SJCRH30 (cell line): ENCODE data around the gene ZNF618. TPM values are rescaled to one million over a fixed set of nuclear protein-coding genes. Genes with fewer than 3 reads are reported as not detected.

Experiments used
- DNase-seq, 2 experiments: peaks; one replicate each; pipeline ENCODE4 v3.0.0-alpha.2; 2015 to 2020
- H3K27ac ChIP-seq: fragments of 250-450 bp; sonication (Bioruptor Pico); 2 replicates; pipeline ENCODE4 v1.5.1; 2020; ENCODE audit warnings: mild to moderate bottlenecking, moderate library complexity
- H3K27me3 ChIP-seq: fragments of 250-450 bp; sonication (Bioruptor Pico); 2 replicates; pipeline ENCODE4 v1.5.1; 2020; ENCODE audit warnings: mild to moderate bottlenecking, moderate library complexity
- H3K36me3 ChIP-seq: fragments of 250-450 bp; sonication (Bioruptor Pico); 2 replicates; pipeline ENCODE4 v1.5.1; 2020; ENCODE audit warnings: mild to moderate bottlenecking, moderate library complexity
- H3K4me1 ChIP-seq: fragments of 250-450 bp; sonication (Bioruptor Pico); 2 replicates; pipeline ENCODE4 v1.5.1; 2020; ENCODE audit warnings: mild to moderate bottlenecking, moderate library complexity
- H3K4me3 ChIP-seq: fragments of 250-450 bp; sonication (Bioruptor Pico); 2 replicates; pipeline ENCODE4 v1.5.1; 2020; ENCODE audit warnings: mild to moderate bottlenecking, moderate library complexity
- H3K9me3 ChIP-seq: fragments of 250-450 bp; sonication (Bioruptor Pico); replicated peaks from 2 replicates; pipeline ENCODE4 v1.5.1; 2020; ENCODE audit warnings: mild to moderate bottlenecking, moderate library complexity
- total RNA-seq: library from RNA; depleted of rRNA; stranded (reverse); fragments of >200 nt; shearing (Covaris generic); gene quantifications from 2 replicates; pipeline ENCODE4 v1.2.3, GENCODE V29; 2014

ZNF618 gene
- total RNA-seq, 1 experiment from 2014 or later: 19.3 TPM

DNA sequence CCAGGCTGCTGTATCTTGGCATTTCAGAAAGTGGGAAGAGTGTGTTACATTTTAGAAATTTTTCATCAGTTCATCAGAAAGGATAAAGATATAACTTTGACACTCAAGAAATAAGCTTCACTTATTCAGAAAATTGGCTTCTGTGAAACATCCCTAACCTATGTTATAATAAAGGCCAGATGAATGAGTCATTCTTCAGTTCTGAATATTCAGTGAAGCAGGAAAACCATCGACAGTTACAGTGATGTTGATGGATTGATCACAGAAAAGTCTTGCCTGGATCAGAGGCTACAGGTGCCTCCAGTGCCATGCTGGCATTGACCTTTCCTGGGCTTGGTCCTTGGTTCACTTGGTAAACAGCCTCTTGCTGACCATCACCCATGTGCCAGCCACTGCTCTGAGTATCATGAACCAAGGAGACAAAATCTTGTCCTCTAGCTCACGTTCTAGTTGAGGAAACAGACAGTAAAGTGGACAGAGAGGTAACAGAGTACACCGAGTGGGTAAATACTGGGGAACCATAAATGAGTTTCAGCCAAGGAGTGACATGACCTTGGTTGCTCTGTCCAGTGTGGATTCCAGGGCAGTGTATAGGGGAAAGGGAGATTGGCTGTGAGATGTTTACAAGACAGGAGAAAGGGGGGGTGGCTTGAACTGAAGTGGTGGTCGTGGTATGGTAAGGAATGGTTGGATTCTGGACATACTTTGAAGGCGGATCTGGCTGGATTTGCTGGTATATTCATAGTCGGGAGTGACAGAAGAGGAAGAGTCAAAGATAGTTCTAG lies 103.4 kb downstream of the ZNF618 start:
- H3K36me3 ChIP-seq: no peaks in the 10 kb centered on the region
- no peak for DNase-seq

DNA sequence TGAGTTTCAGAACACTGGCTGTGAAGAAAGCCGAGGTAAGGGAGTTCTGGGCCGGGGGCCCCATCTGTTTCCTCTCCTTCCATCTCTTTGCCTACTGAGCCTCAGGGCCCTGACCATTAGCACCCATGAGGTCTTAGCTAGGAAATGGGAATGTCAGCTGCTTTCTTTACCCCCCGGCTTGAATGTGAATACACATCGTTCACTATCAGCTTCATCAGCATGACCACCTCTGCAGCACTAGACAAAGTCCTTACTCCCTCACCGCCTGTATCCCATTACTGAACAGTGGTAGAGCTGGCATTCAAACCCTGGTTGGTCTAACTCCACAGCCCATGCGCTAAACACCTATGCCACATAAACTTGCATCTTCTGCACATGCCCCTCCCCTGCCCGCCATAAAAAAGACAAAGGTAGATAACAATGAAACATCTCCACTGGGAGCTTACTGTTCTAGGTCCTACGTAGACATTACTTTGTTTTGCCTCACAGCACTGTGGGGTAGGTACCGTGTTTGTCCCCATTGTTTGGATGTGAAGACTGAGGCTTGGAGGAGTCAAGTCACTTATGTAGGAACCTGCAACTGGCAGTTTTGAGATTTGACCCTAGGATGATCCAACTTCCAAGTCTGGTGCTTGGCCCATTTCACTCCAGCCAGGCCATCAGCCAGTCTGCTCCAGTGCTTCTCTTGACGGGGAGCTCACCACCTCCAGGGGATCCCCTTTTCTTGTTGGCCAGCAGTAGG lies 108.7 kb downstream of the ZNF618 start:
- Histone ChIP-seq H3K4me3 (no peak overlapping the region), H3K27ac (no peak overlapping the region), H3K9me3 (no peaks in the 10 kb centered on the region), H3K27me3 (no peaks in the 10 kb centered on the region), H3K36me3 (peaks cover 3% of the 10 kb centered on the region; the same call in 1 of the 2 replicates), H3K4me1 (peaks cover 39% of the 10 kb centered on the region)
- no peak for DNase-seq

More for the DNA sequence above, 103.4 kb downstream of the ZNF618 start:
- peaks cover 3% of the 10 kb centered on the region for H3K4me1 ChIP-seq
- H3K27me3 ChIP-seq: no peaks in the 10 kb centered on the region
- H3K27ac ChIP-seq: no peak overlapping the region
- no peak overlapping the region for H3K4me3 ChIP-seq
- no peaks in the 10 kb centered on the region for H3K9me3 ChIP-seq

DNA sequence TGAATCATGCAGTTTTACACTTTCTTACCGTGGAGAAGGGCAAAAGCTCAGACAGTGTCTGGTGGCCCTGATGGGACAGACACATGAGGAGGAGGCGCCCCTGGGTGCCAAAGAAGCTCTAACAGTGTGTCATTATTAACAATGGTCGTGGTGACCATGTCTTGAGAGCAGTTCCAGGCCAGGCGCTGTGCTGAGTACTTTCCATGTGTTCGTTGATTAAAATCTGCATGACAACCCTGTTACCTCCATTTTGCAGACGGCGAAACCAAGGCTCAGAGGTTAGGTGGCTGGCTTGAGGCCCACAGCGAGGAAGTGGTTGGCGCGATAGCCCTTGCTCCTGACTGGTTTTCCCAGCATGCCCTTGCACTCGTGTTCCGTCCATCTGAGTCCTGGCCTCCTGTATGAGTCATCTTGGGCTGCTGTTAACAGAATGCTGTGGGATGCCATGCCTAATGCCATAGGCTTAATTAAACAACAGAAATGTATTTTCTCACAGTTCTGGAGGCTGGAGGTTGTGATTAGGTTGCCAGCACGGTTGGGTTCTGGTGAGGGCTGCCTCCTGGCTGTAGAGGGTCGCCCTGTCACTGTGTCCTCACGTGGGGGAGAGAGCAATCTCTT lies 110.0 kb downstream of the ZNF618 start:
- peaks cover 11% of the 10 kb centered on the region for H3K36me3 ChIP-seq
- no peaks in the 10 kb centered on the region for H3K27me3 ChIP-seq
- DNase-seq: peak; percentile 35 to 49
- H3K27ac ChIP-seq: peak overlapping the region; percentile 46
- H3K4me1 ChIP-seq: peaks cover 45% of the 10 kb centered on the region
- no peaks in the 10 kb centered on the region for H3K9me3 ChIP-seq
- no peak overlapping the region for H3K4me3 ChIP-seq

DNA sequence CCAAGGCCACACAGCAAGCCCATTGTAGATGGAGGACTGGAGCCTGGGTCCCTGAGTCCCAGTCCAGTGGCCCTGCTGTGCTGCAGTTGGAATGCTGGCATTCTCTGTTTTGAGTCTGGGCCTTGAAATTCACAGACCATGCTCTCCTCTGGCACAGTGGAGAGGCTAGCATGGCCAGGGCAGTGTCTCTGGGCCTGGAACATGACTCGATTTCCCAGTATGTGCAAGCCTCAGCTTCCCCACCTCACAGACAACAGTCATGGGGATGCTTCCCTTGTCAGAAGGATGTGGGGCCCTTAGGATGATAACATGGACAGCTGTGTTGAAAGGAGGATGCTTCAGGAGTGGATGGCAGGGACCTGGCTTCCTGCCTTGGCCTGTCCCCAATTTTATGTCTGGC lies 110.8 kb downstream of the ZNF618 start:
- no peak for DNase-seq
- H3K27ac ChIP-seq: peak overlapping the region; percentile 46; the same call in 1 of the 2 replicates
- H3K4me3 ChIP-seq: no peak overlapping the region
- peaks cover 45% of the 10 kb centered on the region for H3K4me1 ChIP-seq
- H3K27me3 ChIP-seq: no peaks in the 10 kb centered on the region
- H3K9me3 ChIP-seq: no peaks in the 10 kb centered on the region
- H3K36me3 ChIP-seq: peaks cover 11% of the 10 kb centered on the region

DNA sequence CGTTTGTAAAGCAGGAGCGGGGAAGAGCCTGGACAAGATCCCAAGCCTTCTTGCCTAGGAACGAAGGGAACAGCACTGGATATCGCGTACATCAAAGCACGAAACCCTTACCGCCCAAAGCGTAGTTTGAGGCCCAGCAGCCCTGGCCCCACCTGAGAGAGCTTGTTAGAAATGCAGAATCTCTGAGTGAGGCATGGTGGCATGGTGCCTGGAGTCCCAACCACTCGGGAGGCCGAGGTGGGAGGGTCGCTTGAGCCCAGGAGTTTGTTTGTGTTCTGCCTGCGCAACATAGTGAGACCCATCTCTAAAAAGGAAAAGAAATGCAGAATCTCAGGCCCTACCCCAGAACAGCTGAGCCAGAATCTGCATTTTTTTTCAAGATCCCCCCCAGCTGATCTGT lies 111.4 kb downstream of the ZNF618 start:
- Histone ChIP-seq H3K4me1 (peaks cover 45% of the 10 kb centered on the region), H3K4me3 (no peak overlapping the region), H3K27ac (no peak overlapping the region), H3K9me3 (no peaks in the 10 kb centered on the region), H3K27me3 (no peaks in the 10 kb centered on the region), H3K36me3 (peaks cover 11% of the 10 kb centered on the region)
- DNase-seq: no peak

DNA sequence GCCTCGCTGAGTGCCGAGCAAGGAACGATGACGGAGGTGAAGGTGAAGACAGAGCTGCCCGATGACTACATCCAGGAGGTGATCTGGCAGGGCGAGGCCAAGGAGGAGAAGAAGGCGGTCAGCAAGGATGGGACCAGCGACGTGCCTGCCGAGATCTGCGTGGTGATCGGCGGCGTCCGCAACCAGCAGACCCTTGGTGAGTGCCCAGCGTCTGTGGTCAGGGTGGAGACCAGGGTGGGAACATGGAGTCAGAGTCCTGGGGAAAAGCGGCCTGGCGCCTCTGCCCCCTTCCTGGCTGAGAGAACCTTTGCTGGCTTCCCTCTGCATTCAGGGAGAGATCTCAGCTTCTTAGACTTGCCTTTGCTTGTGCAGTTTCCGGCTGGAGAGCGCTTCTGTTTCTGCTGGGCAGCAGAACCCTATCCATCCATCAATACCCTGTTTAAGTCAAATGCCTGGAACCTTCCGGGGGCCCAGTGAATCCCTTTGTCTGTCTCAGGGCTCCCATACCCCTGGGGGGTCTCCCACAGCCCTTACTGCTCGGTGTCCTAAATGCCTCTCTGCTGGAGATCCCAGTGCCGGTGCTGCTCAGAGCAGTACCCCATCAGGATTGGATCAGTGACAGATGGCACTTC lies 112.4 kb downstream of the ZNF618 start:
- DNase-seq: peak in 1 of 2 experiments; percentile 78
- H3K36me3 ChIP-seq: peaks cover 11% of the 10 kb centered on the region
- no peaks in the 10 kb centered on the region for H3K27me3 ChIP-seq
- H3K4me3 ChIP-seq: peak overlapping the region; percentile 3; the same call in 1 of the 2 replicates
- peak overlapping the region; percentile 91 for H3K27ac ChIP-seq
- H3K4me1 ChIP-seq: peaks cover 45% of the 10 kb centered on the region
- no peaks in the 10 kb centered on the region for H3K9me3 ChIP-seq

DNA sequence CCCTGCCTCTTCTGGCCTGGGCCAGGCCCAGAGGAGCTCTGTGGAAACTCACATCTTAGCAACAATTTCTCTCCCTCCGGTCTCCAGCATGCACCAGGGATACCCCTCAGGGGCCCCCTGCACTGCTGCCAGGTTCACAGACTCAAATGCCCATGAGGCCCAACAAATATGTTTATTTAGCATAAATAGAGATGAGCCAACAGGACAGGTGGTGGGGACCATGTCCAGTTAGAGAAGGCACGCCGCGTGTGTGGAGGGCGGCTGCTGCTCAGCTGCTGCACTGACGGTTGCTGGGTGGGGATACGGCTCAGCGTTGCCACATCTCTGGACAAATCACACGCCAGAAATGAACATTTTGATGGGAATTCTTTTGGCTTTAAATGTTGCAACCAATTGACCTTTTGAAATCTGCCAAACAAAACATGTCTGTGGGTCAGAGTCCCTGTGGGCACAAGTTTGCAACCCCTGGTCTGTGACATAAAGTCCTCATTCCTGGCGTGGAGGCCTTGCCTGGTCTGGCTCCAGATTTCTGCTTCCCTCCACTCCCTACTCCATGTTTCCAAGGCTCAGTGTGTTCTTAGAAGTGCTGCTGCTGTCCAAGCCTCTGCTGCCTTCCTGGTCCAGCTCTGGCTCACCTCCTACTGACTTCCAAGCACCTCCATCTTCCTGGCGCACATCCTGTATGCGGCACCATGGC lies 113.1 kb downstream of the ZNF618 start:
- Histone ChIP-seq H3K36me3 (peaks cover 11% of the 10 kb centered on the region), H3K27ac (peak overlapping the region; percentile 91), H3K9me3 (no peaks in the 10 kb centered on the region), H3K4me3 (peak overlapping the region; percentile 3; the same call in 1 of the 2 replicates), H3K27me3 (no peaks in the 10 kb centered on the region), H3K4me1 (peaks cover 45% of the 10 kb centered on the region)
- peak; percentile 96 to 97 for DNase-seq

DNA sequence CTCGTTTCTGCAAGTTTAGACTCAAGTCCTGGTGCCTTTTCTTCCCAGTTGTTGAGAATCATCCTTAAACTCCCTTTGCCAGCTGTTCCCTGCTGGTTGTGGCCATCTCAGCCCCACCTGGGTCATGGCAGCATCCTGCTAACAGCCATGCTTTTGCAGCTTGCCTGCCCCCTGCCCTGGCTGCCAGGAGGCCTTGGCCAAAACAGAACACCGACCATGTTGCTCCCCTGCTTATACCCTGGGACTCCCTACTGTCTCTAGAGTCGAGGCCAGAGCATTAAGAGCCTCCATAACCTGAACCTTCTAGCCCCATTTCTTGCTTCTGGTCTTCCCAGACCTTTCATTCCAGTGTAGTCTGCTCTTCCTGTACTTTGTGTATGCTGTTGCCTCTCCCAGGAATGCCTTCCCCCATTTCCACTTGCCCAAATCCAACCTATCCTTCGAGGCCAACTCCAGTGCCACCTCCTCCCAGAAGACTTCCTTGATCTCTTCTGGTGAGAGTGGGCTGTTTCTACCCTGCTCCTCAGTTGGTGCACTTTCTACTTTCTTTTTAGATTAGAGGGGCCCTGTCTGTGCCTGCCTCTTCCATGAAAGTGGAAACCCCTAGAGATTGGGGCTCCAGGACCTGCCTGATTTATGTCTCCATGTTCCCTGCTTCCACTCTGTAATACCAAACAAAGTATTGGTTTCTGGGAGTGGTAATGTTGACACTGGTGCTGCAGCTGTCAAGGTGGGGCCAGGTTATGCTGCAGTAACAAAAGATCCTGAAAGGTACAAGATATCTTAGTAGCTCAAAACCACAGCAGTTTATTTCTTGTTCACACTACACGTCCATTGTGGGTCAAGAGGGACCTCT lies 113.8 kb downstream of the ZNF618 start:
- H3K4me1 ChIP-seq: peaks cover 45% of the 10 kb centered on the region
- no peaks in the 10 kb centered on the region for H3K27me3 ChIP-seq
- no peak overlapping the region for H3K4me3 ChIP-seq
- H3K27ac ChIP-seq: peak overlapping the region; percentile 91
- H3K36me3 ChIP-seq: peaks cover 8% of the 10 kb centered on the region
- DNase-seq: no peak
- H3K9me3 ChIP-seq: no peaks in the 10 kb centered on the region

DNA sequence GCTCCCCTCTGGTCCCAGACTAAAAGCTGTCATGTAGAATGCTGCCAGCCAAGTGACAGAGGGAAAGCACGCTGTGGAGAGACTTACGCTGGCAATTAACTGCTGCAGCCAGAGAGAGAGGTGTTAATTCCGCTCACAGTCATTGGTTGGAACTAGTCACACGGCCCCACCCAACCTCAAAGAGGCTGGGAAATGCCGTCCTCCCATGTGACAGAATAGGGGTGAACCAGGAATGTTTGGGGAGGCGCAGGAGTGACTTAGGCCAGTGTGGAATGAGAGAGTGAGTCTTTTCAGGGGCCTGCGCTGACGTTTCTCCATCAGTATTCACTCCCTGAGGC lies 114.4 kb downstream of the ZNF618 start:
- Histone ChIP-seq H3K36me3 (peaks cover 8% of the 10 kb centered on the region), H3K27me3 (no peaks in the 10 kb centered on the region), H3K9me3 (no peaks in the 10 kb centered on the region), H3K4me1 (peaks cover 45% of the 10 kb centered on the region), H3K27ac (no peak overlapping the region), H3K4me3 (no peak overlapping the region)
- DNase-seq: no peak

DNA sequence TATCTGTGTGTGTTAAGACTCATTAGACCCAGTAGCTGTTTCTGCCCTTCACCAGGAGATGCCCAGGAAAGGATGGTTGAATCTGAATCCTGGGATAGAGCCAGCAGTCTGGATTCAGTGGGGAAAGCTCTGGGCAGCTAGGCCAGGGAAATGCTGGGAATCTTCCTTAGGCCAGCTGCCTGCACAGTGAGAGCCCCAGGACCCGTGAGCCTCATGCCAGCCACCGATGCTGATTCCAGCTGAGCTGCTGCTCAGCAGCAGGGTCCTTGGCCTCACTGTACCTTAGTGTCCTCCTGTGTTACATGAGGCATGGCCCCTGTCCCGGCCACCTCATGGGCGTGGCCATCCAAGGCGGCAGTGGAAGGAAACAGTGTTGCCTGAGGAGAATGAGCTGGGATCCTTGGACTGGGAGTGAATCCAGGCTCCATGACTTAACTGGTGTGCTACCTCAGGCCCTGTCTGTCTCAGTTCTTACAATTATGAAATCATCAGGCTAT lies 114.9 kb downstream of the ZNF618 start:
- no peak for DNase-seq
- Histone ChIP-seq H3K27ac (no peak overlapping the region), H3K36me3 (peaks cover 8% of the 10 kb centered on the region), H3K9me3 (no peaks in the 10 kb centered on the region), H3K4me3 (no peak overlapping the region), H3K27me3 (no peaks in the 10 kb centered on the region), H3K4me1 (peaks cover 42% of the 10 kb centered on the region)

DNA sequence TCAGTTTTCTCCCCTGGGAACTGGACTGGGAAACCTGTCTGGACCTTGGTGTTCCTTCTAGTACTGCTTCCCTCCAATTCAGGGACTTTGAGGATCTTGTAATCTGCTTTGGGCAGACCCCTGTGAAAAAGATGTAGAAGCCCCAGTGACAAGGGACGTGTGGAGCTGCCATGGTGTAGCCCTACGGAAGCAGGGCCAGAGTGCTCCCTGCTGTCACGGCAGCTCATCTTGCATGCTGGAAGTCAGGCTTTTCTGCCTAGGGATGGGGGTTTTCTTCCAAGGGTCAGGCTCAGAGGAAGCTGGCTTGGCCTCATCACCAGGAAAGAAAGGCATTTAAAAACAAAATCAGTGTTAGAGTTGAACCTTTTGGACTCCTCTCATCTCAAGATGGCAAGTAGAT lies 115.6 kb downstream of the ZNF618 start:
- Histone ChIP-seq H3K4me1 (peaks cover 35% of the 10 kb centered on the region), H3K27me3 (no peaks in the 10 kb centered on the region), H3K4me3 (no peak overlapping the region), H3K27ac (no peak overlapping the region), H3K36me3 (peaks cover 8% of the 10 kb centered on the region), H3K9me3 (no peaks in the 10 kb centered on the region)
- DNase-seq: no peak

DNA sequence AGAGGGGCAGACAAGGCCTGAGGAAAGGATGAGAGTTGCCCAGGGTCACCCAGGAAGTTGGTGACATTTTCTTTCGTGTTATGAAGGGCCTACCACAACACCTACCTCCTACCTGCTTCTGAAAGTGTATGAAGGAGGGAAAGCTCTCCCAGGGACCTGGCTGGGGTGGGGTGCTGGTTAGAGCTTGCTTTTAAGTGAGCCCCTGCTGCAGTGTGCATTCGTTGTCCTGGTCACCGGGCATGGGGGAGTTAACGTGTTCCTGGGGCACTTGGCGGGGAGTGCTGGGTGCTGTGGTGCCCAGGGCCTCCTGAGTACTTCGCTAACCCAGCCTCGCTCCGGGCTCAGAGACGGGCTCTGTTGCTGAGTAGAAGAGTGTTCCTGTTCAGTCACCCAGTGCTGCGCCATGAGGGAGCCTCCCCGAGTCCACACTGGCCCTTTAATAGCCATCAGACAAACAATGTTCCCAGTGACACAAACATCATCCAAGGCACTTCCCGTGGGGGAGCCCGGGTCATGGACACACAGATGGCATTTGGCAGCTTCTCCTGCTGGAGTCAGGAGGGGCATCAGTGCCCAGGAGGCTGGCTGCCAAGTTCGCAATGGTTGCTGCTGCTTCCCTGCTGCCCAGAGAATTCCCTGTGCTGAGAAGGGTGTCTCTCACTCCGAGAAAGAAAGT lies 116.3 kb downstream of the ZNF618 start:
- DNase-seq: no peak
- Histone ChIP-seq H3K27ac (no peak overlapping the region), H3K9me3 (no peaks in the 10 kb centered on the region), H3K4me1 (peaks cover 28% of the 10 kb centered on the region), H3K4me3 (no peak overlapping the region), H3K27me3 (no peaks in the 10 kb centered on the region), H3K36me3 (peaks cover 8% of the 10 kb centered on the region)

DNA sequence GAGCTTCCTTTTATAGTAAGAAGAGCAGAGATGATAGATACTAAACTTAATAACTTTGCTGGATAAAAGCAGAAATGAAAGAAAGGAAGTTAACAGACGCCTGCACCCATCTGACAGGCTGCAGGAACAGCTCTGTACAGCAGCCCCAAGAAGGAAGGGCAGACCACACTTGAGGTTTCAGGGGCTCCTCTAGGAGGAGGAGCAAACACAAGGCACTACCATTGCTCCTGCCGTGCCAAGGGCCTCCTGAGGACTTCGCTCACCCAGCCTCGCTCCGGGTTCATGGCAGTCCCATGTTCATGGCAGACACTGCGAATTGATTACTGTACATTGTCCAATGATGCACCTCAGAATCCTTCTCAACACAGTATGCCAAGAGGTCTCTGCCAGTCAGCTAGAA lies 116.9 kb downstream of the ZNF618 start:
- H3K27ac ChIP-seq: no peak overlapping the region
- no peaks in the 10 kb centered on the region for H3K27me3 ChIP-seq
- no peak for DNase-seq
- peaks cover 8% of the 10 kb centered on the region for H3K36me3 ChIP-seq
- H3K4me1 ChIP-seq: peaks cover 22% of the 10 kb centered on the region
- H3K4me3 ChIP-seq: no peak overlapping the region
- no peaks in the 10 kb centered on the region for H3K9me3 ChIP-seq
